ENCODE measurements around the gene SAPCD2. TPM values are rescaled to one million over a fixed set of nuclear protein-coding genes. Genes with fewer than 3 reads are reported as not detected.

Gene SAPCD2
- total and polyA plus RNA-seq, 2 of the 4 experiments (the other 2 are of a cell fraction) = 3.4 to 4.9 TPM

GRCh38 chr9:137079401-137079787 lies 9.0 kb upstream of the SAPCD2 start:
- H4K91ac ChIP-seq (ENCODE audit: insufficient read depth, low read depth, low read length) = no peak overlapping the region
- WGBS, 2 experiments (ENCODE audit: extremely low coverage in 2 of 2, insufficient read length in 1 of 2) = 84% methylated on average over 9 of the region's 13 CpGs; no CpG with 5 or more reads in 1 of the 2 experiments
- no peak for TF ChIP-seq SMC3 (IDR thresholded peaks at IDR 0.05; ENCODE audit: low read depth, low read length)
- TF ChIP-seq MAZ (IDR thresholded peaks at IDR 0.05; ENCODE audit: borderline replicate concordance, low read depth, low read length) = no peak
- no peak for TF ChIP-seq MAFK (IDR thresholded peaks at IDR 0.05; ENCODE audit: low read depth, low read length)
- no peak for TF ChIP-seq NFE2L2 (IDR thresholded peaks at IDR 0.05; ENCODE audit: low read depth, low read length)
- TF ChIP-seq CEBPB (IDR thresholded peaks at IDR 0.05; ENCODE audit: low read depth, low read length) = no peak
- no peak for TF ChIP-seq POLR2A (IDR thresholded peaks at IDR 0.05; ENCODE audit: low read depth, low read length)
- no peak for TF ChIP-seq BHLHE40 (IDR thresholded peaks at IDR 0.05; ENCODE audit: low read depth, low read length)
- TF ChIP-seq RFX5 (IDR thresholded peaks at IDR 0.05; ENCODE audit: low read depth, low read length) = no peak
- TF ChIP-seq ELK1 (IDR thresholded peaks at IDR 0.05; ENCODE audit: borderline replicate concordance, low read depth, low read length) = no peak
- no peak for TF ChIP-seq CHD1 (IDR thresholded peaks at IDR 0.05; ENCODE audit: low read depth, low read length)
- TF ChIP-seq RCOR1 (IDR thresholded peaks at IDR 0.05; ENCODE audit: insufficient replicate concordance, low read length) = no peak
- no peak for TF ChIP-seq USF2 (IDR thresholded peaks at IDR 0.05; ENCODE audit: low read depth, low read length)
- TF ChIP-seq RAD21 (IDR thresholded peaks at IDR 0.05; ENCODE audit: low read length) = no peak
- TF ChIP-seq CTCF (conservative IDR thresholded peaks at IDR 0.05; ENCODE audit: low read depth, low read length) = no peak
- no peak for TF ChIP-seq MXI1 (IDR thresholded peaks at IDR 0.05; ENCODE audit: borderline replicate concordance, low read depth, low read length)
- no peak for TF ChIP-seq FOS (IDR thresholded peaks at IDR 0.05; ENCODE audit: low read depth, low read length)
- no peak overlapping the region for H3K4me2 ChIP-seq (ENCODE audit: low read depth, low read length)
- H3K4me1 ChIP-seq (ENCODE audit: control insufficient read depth, insufficient read depth, low read length) = peaks cover 12% of the 10 kb centered on the region
- BruUV-seq (replicated peaks) = no TSS peak
- intact Hi-C loops (cut with micrococcal nuclease) = no loop called here
- no peak overlapping the region for H3K4ac ChIP-seq (ENCODE audit: low read depth, low read length)
- H2BK5ac ChIP-seq (ENCODE audit: low read depth, low read length, poor library complexity, severe bottlenecking) = no peak overlapping the region
- no peak overlapping the region for H3K9ac ChIP-seq (ENCODE audit: low read depth, low read length)
- H2BK120ac ChIP-seq (ENCODE audit: low read depth, low read length) = no peak overlapping the region
- peaks cover 6% of the 10 kb centered on the region for H3K9me1 ChIP-seq (ENCODE audit: insufficient read depth, low read length)
- in situ Hi-C loops (cut with MboI; ENCODE audit: low sequenced_read_pairs) = no loop called here
- H2BK15ac ChIP-seq (ENCODE audit: low read depth, low read length) = no peak overlapping the region
- peaks cover 8 to 40% of the 10 kb centered on the region in 2 experiments for H3K79me1 ChIP-seq (ENCODE audit: low read depth in 1 of 2, low read length in 2 of 2)
- H3K27me3 ChIP-seq (ENCODE audit: control insufficient read depth, insufficient read depth, low read length) = no peaks in the 10 kb centered on the region
- ChIA-PET CTCF (no interaction called here), POLR2A (ENCODE audit: unreplicated experiment) (no interaction called here)
- no peak for ATAC-seq (ENCODE audit: low read depth)
- H2AK9ac ChIP-seq (replicated peaks; ENCODE audit: low read depth, low read length, poor library complexity) = peak overlapping the region; percentile 65
- no peak overlapping the region for H3K23ac ChIP-seq (ENCODE audit: low read depth, low read length)
- H2AK5ac ChIP-seq (ENCODE audit: low read depth, low read length) = no peak overlapping the region; the same call in 1 of the 2 replicates
- no peak overlapping the region for H3K4me3 ChIP-seq (ENCODE audit: insufficient read depth, low read depth, low read length)
- H3K9me3 ChIP-seq (ENCODE audit: control insufficient read depth, insufficient read depth, low read length) = no peaks in the 10 kb centered on the region
- no peak overlapping the region for H3K27ac ChIP-seq (ENCODE audit: insufficient read depth, low read length)
- H2AFZ ChIP-seq (replicated peaks; ENCODE audit: low read length, poor library complexity) = no peak overlapping the region
- no peak overlapping the region for H4K8ac ChIP-seq (ENCODE audit: low read depth in 2 of 2, low read length in 2 of 2)
- peaks cover 10% of the 10 kb centered on the region for H4K20me1 ChIP-seq (ENCODE audit: insufficient read depth, low read length)
- H3K36me3 ChIP-seq (ENCODE audit: control insufficient read depth, insufficient read depth, low read length) = peaks cover 24% of the 10 kb centered on the region; the same call in 1 of the 2 replicates
- dilution Hi-C loops (cut with HindIII; ENCODE audit: low sequenced_read_pairs, unreplicated experiment) = no loop called here
- no peak overlapping the region for H4K5ac ChIP-seq (ENCODE audit: low read depth, low read length)
- H2BK20ac ChIP-seq (ENCODE audit: low read depth, low read length) = no peak overlapping the region
- DNase-seq = no peak
- H3K56ac ChIP-seq (ENCODE audit: extremely low read depth, insufficient read depth, low read length) = no peak overlapping the region
- no peak overlapping the region for H3K14ac ChIP-seq (replicated peaks; ENCODE audit: low read depth, low read length)
- H3K18ac ChIP-seq (ENCODE audit: low read depth, low read length) = no peak overlapping the region
